Measurements from ENCODE around the gene RNF151. TPM values are rescaled to one million over a fixed set of nuclear protein-coding genes. Genes with fewer than 3 reads are reported as not detected.
"Not testable (repeated sequence)": the region's sequence is repeated elsewhere in the genome, so short reads cannot be mapped to it uniquely, and the experiment has no call there.

RNF151 gene
- total RNA-seq, 3 donors from 2014 or later: 0.40 to 0.42 TPM; not detected in 1

DNA sequence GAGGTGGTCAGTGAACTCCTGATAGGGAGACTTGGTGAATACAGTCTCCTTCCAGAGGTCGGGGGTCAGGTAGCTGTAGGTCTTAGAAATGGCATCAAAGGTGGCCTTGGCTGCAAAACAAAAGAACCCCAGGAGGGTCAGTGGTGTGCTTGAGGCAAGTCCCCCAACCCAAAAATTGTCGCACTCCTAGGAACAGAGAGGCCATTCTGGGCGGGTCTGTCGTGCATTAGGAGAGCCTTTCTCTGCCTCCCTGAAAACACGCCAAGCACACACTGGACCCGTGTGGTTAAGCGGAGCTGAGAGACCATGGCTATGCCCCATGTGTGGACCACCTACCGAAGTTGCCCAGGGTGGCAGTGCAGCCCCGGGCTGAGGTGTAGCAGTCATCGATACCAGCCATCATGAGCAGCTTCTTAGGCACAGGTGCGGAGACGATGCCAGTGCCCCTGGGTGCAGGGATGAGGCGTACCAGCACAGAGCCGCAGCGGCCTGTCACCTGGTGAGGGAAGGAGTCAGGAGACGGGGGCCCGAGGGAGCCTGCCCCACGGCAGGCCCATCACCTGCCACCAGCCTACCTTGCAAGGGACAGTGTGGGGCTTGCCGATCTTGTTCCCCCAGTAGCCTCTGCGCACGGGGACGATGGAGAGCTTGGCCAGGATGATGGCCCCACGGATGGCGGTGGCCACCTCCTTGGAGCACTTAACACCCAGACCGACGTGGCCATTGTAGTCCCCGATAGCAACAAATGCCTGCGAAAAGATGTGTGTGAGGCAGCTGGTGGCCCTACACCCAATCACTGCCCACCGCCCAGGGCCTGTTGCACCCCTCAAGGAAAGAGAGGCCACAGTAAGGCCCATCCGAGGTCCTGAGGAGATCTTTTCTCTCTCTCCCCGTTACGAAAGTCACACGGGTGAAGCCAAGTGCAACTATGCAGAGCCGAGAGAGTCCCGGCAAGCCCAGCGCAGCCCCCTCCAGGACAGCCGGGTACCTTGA is 4.2 kb upstream of the RNF151 start:
- H3K9me3 Mint-ChIP-seq; ATAC-seq; DNase-seq; H3K27me3 Mint-ChIP-seq (ENCODE audit: low read depth): not testable (repeated sequence)
- Mint-ChIP-seq H3K4me1 (ENCODE audit: low read depth) (peaks cover 30% of the 10 kb centered on the region), H3K4me3 (peak overlapping the region; percentile 92), H3K36me3 (ENCODE audit: insufficient read depth) (peaks cover 37% of the 10 kb centered on the region)

DNA sequence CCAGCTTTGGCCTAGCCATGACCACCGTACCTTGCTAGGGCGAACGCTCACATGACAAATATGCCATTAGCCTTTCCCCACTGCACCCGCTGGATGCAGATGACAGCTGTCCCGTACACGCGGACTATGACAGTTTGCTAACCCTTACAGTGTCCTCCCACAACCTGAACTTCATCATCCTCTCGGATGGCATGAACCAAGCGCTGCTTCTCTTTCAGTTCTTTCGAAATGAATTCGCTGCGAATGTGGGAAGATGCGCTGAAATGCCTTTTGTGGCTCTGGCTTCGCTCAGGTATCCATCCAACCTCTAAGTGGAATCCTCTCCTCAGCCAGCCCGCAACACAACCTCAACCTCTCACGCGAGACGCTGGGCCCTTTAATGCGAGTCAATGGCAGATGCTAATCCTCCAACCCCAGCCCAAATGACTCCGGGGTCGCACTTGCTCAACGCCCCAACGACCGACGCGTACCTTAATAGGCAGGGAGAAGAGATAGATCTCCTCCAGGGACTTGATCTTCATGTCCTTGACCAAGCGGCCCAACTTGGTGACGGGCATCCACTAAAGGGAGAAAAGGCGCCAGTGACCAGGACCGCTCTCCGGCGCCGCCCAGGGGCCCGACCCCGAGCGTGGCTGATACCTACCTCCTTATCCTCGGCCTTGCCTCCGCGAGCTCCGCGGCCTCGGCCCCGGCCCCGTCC is 2.7 kb upstream of the RNF151 start:
- H3K9me3 Mint-ChIP-seq: no peaks in the 10 kb centered on the region
- H3K4me3 Mint-ChIP-seq: peak overlapping the region; percentile 92
- H3K36me3 Mint-ChIP-seq (ENCODE audit: insufficient read depth): peaks cover 37% of the 10 kb centered on the region
- peaks cover 30% of the 10 kb centered on the region for H3K4me1 Mint-ChIP-seq (ENCODE audit: low read depth)
- DNase-seq: peak; percentile 34
- no peaks in the 10 kb centered on the region for H3K27me3 Mint-ChIP-seq (ENCODE audit: low read depth)
- ATAC-seq: peak; percentile 0 to 1

DNA sequence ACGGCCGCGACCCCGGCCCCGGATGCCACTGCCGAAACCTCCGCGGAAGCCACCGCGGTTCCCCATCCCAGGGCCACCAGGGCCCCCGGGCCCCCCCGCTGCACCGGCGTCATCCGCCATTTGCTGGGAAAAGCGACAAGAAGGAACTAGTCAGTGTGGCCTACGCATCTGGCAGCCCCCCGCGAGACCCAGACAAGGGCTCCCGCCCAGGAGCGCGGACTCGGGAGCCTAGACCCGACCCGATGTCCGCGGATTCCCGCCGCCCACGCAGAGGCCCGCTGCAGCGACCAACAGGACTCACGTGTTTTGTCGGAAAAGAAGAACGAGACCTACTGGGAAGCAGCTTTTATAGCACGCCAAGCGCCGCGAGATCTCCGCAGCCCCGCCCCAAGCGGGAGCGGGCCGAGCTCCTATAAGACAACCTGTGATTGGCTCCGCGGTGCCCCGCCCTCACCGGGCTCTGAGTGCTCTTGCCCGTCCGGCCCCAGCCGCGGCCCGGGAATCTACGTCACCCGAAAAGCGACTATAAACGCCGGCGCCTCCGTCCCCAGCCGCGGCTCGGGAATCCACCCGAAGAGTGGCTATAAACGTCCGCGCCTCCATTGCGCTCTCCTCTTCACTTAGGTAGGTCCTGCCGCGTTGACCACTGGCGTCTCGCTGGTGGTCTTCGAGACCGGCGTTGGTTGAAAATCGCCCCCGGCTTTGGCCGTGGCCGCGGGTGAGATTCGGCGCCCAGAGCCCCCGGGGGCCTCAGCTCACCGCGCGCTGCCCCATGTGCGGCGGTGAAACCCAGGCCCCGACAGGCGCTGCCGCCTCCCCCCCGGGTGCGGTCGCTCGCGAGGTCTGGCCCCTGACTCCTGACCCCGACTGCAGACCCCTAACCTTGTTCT is 1.9 kb upstream of the RNF151 start, which contains the start of gene RPS2:
TSS of gene RPS2 (minus strand) at position 321 of the 890 bp plus-strand sequence. CDS start at position 120, 201 bp downstream.
- Mint-ChIP-seq H3K4me3 (peak within 1 kb of the TSS; percentile 92), H3K27me3 (ENCODE audit: low read depth) (no peaks in the 10 kb centered on the region), H3K9me3 (no peaks in the 10 kb centered on the region), H3K36me3 (ENCODE audit: insufficient read depth) (peaks cover 37% of the 10 kb centered on the region), H3K4me1 (ENCODE audit: low read depth) (peaks cover 27% of the 10 kb centered on the region)
- ATAC-seq (peak; percentile 68 to 69), DNase-seq (peak; percentile 99)

DNA sequence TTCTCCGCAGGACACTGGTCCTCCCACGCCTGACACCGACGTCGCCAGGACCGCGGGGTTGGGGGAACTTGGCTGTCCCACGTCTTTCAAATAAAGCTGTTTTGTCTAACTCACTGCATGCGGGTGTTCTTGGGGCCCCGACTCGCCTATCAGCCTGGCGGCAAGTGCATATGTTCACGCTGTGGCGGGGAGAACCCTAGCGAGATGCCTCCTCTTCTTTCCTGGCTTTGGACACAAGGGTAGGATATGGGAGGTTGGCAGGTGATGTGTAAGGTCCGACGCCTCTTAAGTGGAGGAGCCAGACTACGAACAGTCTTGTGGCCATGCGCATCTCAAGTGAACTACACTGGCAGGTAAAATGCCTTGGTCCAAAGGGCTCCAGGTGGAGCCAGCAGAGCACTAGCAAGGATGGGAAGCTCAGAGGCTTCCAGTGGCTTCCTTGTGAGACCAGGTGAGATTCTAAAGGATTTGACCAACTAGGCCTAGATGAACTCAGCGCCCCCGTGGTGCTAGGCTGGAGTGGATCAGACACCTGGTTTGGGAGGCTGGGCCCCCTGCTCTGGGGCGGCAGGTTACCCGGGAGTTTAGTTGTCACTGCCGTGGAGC is 1.2 kb upstream of the RNF151 start:
- Mint-ChIP-seq H3K4me1 (ENCODE audit: low read depth) (peaks cover 22% of the 10 kb centered on the region), H3K4me3 (peak overlapping the region; percentile 92), H3K27me3 (ENCODE audit: low read depth) (no peaks in the 10 kb centered on the region), H3K36me3 (ENCODE audit: insufficient read depth) (peaks cover 37% of the 10 kb centered on the region), H3K9me3 (no peaks in the 10 kb centered on the region)
- no peak for ATAC-seq
- no peak for DNase-seq

DNA sequence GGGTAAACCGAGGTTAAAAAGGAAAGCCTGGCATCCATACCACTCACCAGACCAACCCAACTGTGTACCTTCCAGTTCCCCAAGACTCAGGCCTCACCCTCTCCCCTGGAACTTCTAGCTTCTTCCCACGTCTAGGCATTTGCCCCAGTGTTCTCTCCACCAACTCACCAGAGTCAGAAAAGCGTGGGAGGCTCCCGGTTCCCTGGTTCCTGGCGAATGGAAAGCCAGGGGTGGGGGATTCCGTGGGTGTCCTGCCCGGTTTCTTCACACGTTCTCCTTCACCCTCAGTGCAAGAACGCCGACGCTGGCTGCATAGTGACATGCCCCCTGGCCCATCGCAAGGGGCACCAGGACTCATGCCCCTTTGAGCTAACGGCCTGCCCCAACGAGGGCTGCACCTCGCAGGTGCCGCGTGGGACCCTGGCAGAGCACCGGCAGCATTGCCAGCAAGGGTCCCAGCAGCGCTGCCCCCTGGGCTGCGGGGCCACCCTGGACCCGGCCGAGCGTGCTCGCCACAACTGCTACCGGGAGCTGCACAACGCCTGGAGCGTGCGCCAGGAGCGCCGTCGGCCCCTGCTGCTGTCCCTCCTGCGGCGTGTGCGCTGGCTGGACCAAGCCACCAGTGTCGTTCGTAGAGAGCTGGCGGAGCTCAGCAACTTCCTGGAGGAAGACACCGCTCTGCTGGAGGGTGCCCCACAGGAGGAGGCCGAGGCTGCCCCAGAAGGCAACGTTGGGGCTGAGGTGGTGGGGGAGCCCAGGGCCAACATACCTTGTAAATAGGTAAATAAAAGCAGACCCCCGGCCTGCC is 1.7 kb downstream of the RNF151 start:
- no peak for ATAC-seq
- Mint-ChIP-seq H3K36me3 (ENCODE audit: insufficient read depth) (peaks cover 21% of the 10 kb centered on the region), H3K4me1 (ENCODE audit: low read depth) (peaks cover 29% of the 10 kb centered on the region), H3K9me3 (no peaks in the 10 kb centered on the region), H3K4me3 (no peak overlapping the region), H3K27me3 (ENCODE audit: low read depth) (no peaks in the 10 kb centered on the region)
- no peak for DNase-seq

DNA sequence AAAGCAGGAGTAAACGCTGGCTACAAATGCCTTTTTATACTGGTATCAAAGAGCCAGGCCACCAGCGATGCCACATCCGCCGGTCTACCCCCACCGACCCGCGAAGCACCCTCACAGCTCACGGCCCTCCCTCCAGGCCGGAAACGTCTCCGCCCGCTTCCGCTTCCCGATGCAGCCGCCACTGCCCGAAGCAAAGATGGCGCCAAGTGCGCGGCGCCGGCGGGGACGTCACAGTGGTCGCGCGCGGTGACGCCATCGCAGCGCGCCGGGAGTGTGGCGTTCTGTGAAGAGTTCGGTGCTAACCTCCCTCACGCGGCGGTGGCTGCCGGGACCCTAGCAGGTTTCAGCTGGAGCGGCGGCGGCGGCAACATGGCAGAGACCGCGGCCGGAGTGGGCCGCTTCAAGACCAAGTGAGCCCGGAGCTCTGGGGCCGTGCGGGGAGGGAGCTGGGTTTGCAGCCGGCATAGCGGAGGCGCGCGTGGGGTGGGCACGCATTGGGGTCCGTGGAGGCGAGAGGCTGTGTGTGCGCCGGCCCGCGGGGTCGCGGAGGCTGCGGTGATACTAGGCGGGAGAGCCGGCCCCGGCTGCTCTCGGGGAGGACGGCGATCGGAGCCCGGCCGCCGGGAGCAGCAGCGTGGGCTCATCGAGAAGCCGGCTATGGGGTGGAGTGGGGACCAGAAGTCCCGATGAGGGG is 5.3 kb downstream of the RNF151 start, which contains the start of gene TBL3:
TSS of gene TBL3 (plus strand) at position 258 of the 694 bp plus-strand sequence. CDS start at position 370, 112 bp downstream.
- DNase-seq (peak; percentile 94), ATAC-seq (peak; percentile 95 to 97)
- Mint-ChIP-seq H3K4me1 (ENCODE audit: low read depth) (peaks cover 22% of the 10 kb centered on the region), H3K36me3 (ENCODE audit: insufficient read depth) (peaks cover 18% of the 10 kb centered on the region), H3K4me3 (peak within 1 kb of the TSS; percentile 92), H3K9me3 (no peaks in the 10 kb centered on the region), H3K27me3 (ENCODE audit: low read depth) (no peaks in the 10 kb centered on the region)

- DNase-seq: no peak
- peak; percentile 15 for ATAC-seq
- no peaks in the 10 kb centered on the region for H3K9me3 Mint-ChIP-seq
- H3K27me3 Mint-ChIP-seq (ENCODE audit: low read depth): no peaks in the 10 kb centered on the region
- peak overlapping the region; percentile 92 for H3K4me3 Mint-ChIP-seq
- H3K36me3 Mint-ChIP-seq (ENCODE audit: insufficient read depth): peaks cover 19% of the 10 kb centered on the region
- peaks cover 22% of the 10 kb centered on the region for H3K4me1 Mint-ChIP-seq (ENCODE audit: low read depth)
Observed at GRCh38 chr16:1972490-1972877, 5.8 kb downstream of the RNF151 start.

GRCh38 chr16:1973461-1974156 is 7.0 kb downstream of the RNF151 start:
- peaks cover 23% of the 10 kb centered on the region for H3K36me3 Mint-ChIP-seq (ENCODE audit: insufficient read depth)
- ATAC-seq: no peak
- H3K4me1 Mint-ChIP-seq (ENCODE audit: low read depth): peaks cover 22% of the 10 kb centered on the region
- no peak for DNase-seq
- H3K9me3 Mint-ChIP-seq: no peaks in the 10 kb centered on the region
- H3K27me3 Mint-ChIP-seq (ENCODE audit: low read depth): no peaks in the 10 kb centered on the region
- H3K4me3 Mint-ChIP-seq: peak overlapping the region; percentile 92

DNA sequence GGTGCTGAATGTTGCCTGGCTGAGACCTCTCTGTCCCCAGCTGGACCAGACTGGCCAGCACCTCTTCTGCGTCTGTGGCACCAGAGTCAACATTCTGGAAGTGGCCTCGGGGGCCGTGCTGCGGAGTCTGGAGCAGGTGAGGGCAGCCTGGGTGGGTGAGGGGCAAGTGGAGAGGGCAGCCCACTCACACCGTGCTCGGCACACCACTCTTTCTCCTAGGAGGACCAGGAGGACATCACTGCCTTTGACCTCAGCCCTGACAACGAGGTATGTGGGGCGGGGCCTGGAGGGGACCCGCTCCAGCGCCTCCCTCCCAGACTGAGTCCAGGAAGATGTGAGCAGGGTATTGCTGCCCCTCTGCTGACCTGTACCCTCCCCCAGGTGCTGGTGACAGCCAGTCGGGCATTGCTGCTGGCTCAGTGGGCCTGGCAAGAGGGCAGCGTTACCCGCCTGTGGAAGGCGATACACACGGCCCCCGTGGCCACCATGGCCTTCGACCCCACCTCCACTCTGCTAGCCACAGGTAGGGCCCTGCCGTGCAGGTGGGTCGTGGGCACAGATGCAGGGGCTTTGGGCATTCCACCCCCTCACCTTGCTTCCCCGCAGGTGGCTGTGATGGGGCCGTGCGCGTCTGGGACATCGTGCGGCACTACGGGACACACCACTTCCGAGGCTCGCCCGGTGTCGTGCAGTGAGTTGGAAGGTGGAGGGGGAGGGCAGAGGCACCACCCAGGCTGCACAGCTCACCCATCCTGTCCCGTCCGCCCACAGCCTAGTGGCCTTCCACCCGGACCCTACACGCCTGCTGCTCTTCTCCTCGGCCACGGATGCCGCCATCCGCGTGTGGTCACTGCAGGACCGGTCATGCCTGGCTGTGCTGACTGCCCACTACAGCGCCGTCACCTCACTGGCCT is 7.8 kb downstream of the RNF151 start:
- Mint-ChIP-seq H3K9me3 (no peaks in the 10 kb centered on the region), H3K36me3 (ENCODE audit: insufficient read depth) (peaks cover 24% of the 10 kb centered on the region), H3K4me3 (peak overlapping the region; percentile 92), H3K27me3 (ENCODE audit: low read depth) (no peaks in the 10 kb centered on the region), H3K4me1 (ENCODE audit: low read depth) (peaks cover 22% of the 10 kb centered on the region)
- no peak for ATAC-seq
- no peak for DNase-seq

DNA sequence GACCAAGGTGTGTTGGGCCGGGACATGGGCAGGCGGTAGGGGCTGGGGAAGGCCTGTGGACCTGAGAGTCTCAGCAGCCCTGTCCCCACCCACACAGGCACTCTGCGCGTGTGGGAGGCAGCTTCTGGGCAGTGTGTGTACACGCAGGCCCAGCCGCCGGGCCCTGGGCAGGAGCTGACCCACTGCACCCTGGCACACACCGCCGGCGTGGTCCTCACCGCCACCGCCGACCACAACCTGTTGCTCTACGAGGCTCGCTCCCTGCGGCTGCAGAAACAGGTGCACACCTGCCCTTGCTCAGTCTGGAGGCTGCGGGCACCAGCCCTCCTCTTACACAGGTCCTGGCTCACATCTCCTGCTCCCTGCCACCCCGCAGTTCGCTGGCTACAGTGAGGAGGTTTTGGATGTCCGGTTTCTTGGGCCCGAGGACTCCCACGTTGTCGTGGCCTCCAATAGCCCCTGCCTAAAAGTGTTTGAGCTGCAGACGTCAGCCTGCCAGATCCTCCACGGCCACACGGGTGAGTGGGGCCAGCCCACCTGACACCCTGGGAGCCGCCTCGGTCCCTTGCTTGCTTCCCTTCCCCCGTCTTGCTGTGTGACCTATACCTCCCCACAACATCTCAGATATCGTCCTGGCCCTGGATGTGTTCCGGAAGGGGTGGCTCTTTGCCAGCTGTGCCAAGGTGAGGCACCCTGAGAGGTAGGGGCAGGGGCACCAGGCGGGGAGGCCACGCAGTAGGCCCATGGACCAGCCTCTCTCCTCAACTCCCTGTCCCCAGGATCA is 9.0 kb downstream of the RNF151 start:
- H3K27me3 Mint-ChIP-seq (ENCODE audit: low read depth): peaks cover 4% of the 10 kb centered on the region
- H3K4me1 Mint-ChIP-seq (ENCODE audit: low read depth): peaks cover 22% of the 10 kb centered on the region
- DNase-seq: no peak
- H3K4me3 Mint-ChIP-seq: peak overlapping the region; percentile 26
- H3K9me3 Mint-ChIP-seq: no peaks in the 10 kb centered on the region
- H3K36me3 Mint-ChIP-seq (ENCODE audit: insufficient read depth): peaks cover 24% of the 10 kb centered on the region
- ATAC-seq: no peak

- Mint-ChIP-seq H3K9me3 (no peaks in the 10 kb centered on the region), H3K4me1 (ENCODE audit: low read depth) (peaks cover 18% of the 10 kb centered on the region), H3K36me3 (ENCODE audit: insufficient read depth) (peaks cover 24% of the 10 kb centered on the region), H3K27me3 (ENCODE audit: low read depth) (peaks cover 8% of the 10 kb centered on the region), H3K4me3 (peak overlapping the region; percentile 26)
- no peak for ATAC-seq
- DNase-seq: no peak
Observed at GRCh38 chr16:1976216-1976520, 9.5 kb downstream of the RNF151 start.

Measured in activated T-cell treated with anti-CD3 and anti-CD28 coated beads, Interleukin-2, amount 50 U/mL, for 4 hours (primary cell).